Suprapubic skin (tissue), 4 donors: ENCODE results near the gene NDUFAF2. TPM values are rescaled to one million over a fixed set of nuclear protein-coding genes. Genes with fewer than 3 reads are reported as not detected.
"Not testable (repeated sequence)": the region's sequence is repeated elsewhere in the genome, so short reads cannot be mapped to it uniquely, and the experiment has no call there.

Experiments
- DNase-seq, 2 donors: peaks; one replicate each; pipeline ENCODE4 v3.0.0-alpha.2; 2019; ENCODE audit warnings: low spot score in 2 of 2
- H3K27ac ChIP-seq: fragments of 200-600 bp; sonication (generic); one replicate; pipeline ENCODE4 v1.5.1; 2019
- H3K27me3 ChIP-seq: fragments of 200-600 bp; sonication (generic); one replicate; pipeline ENCODE4 v1.5.1; 2019
- H3K36me3 ChIP-seq: fragments of 200-600 bp; sonication (generic); one replicate; pipeline ENCODE4 v1.5.1; 2019
- H3K4me1 ChIP-seq: fragments of 200-600 bp; sonication (generic); one replicate; pipeline ENCODE4 v1.5.1; 2019
- H3K4me3 ChIP-seq: fragments of 200-600 bp; sonication (generic); one replicate; pipeline ENCODE4 v1.5.1; 2019; ENCODE audit warnings: mild to moderate bottlenecking
- H3K9me3 ChIP-seq: fragments of 200-600 bp; sonication (generic); one replicate; pipeline ENCODE4 v1.5.1; 2019
- EP300 ChIP-seq: sonication (generic); formaldehyde crosslinking; IDR thresholded peaks from one replicate; pipeline ENCODE4 v1.6.1; 2017; ENCODE audit warnings: antibody characterized with exemption
- POLR2A ChIP-seq, 2 donors: fragments of 450-650 bp; IDR thresholded peaks; one replicate each; pipeline ENCODE4 v1.6.1; 2017; ENCODE audit warnings: antibody characterized with exemption in 2 of 2, mild to moderate bottlenecking in 2 of 2, moderate library complexity in 2 of 2
- POLR2AphosphoS5 ChIP-seq, 3 donors: sonication (generic); formaldehyde crosslinking; IDR thresholded peaks; one replicate each; pipeline ENCODE4 v1.6.1; 2017; ENCODE audit warnings: antibody characterized with exemption in 3 of 3
- WGBS: methylation state at CpG from one replicate; pipeline ENCODE4 v1.1.5; 2018; 5-methylcytosine and 5-hydroxymethylcytosine counted together
- total RNA-seq, 4 donors: library from RNA; depleted of rRNA; stranded (reverse); fragments of >200 nt; gene quantifications; one replicate each; pipeline ENCODE4 v1.1.0, GENCODE V29; 2016
- TF ChIP-seq, protein P1 (sequence below), 2 donors: fragments of 200-600 bp in 1 of 2; fragments of 450-650 bp in 1 of 2; sonication (generic) in 1 of 2; IDR thresholded peaks; one replicate each; pipeline ENCODE4 v1.5.1; 2016 to 2019; ENCODE audit warnings: antibody characterized with exemption in 2 of 2, mild to moderate bottlenecking in 1 of 2, moderate library complexity in 1 of 2

NDUFAF2 gene
- total RNA-seq, 4 donors from 2014 or later, result 15.6 to 20.4 (median 17.5) TPM

DNA sequence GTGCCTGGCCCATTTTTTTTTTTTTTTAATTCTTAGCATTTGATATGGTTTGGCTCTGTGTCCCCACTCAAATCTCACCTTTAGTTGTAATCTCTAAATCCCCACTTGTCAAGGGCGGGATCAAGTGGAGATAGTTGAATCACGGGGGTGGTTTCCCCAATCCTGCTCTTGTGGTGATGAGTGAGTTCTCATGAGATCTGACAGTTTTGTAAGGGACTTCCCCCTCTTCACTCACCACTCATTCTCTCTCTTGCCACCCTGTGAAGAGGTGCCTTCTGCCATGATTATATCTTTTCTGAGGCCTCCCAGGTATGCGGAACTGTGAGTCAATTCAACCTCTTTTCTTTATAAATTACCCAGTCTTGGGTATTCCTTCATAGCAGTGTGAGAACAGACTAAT is 27.2 kb downstream of the NDUFAF2 start:
- H3K9me3 ChIP-seq, result peaks cover 17% of the 10 kb centered on the region
- WGBS, result 86% methylated on average over 3 of the region's 3 CpGs
- TF ChIP-seq, protein P1, sequence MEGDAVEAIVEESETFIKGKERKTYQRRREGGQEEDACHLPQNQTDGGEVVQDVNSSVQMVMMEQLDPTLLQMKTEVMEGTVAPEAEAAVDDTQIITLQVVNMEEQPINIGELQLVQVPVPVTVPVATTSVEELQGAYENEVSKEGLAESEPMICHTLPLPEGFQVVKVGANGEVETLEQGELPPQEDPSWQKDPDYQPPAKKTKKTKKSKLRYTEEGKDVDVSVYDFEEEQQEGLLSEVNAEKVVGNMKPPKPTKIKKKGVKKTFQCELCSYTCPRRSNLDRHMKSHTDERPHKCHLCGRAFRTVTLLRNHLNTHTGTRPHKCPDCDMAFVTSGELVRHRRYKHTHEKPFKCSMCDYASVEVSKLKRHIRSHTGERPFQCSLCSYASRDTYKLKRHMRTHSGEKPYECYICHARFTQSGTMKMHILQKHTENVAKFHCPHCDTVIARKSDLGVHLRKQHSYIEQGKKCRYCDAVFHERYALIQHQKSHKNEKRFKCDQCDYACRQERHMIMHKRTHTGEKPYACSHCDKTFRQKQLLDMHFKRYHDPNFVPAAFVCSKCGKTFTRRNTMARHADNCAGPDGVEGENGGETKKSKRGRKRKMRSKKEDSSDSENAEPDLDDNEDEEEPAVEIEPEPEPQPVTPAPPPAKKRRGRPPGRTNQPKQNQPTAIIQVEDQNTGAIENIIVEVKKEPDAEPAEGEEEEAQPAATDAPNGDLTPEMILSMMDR (IDR thresholded peaks at IDR 0.05), result no peak
- no peak for TF ChIP-seq POLR2AphosphoS5 (IDR thresholded peaks at IDR 0.05)
- no peak for TF ChIP-seq EP300
- TF ChIP-seq POLR2A (IDR thresholded peaks at IDR 0.05), result no peak

GRCh38 chr5:60977956-60978737 is 33.1 kb downstream of the NDUFAF2 start:
- H3K27ac ChIP-seq, result no peak overlapping the region
- no peaks in the 10 kb centered on the region for H3K36me3 ChIP-seq
- WGBS, result 94% methylated on average over 7 of the region's 9 CpGs
- no peaks in the 10 kb centered on the region for H3K4me1 ChIP-seq
- no peak overlapping the region for H3K4me3 ChIP-seq
- no peak for DNase-seq
- no peaks in the 10 kb centered on the region for H3K27me3 ChIP-seq
- TF ChIP-seq, protein P1 (IDR thresholded peaks at IDR 0.05), result no peak
- TF ChIP-seq POLR2AphosphoS5 (IDR thresholded peaks at IDR 0.05), result no peak
- no peak for TF ChIP-seq POLR2A (IDR thresholded peaks at IDR 0.05)
- TF ChIP-seq EP300, result no peak
- H3K9me3 ChIP-seq, result no peaks in the 10 kb centered on the region

More for the DNA sequence above, 27.2 kb downstream of the NDUFAF2 start:
- no peaks in the 10 kb centered on the region for H3K36me3 ChIP-seq
- H3K4me1 ChIP-seq, result no peaks in the 10 kb centered on the region
- DNase-seq, result no peak
- H3K4me3 ChIP-seq, result no peak overlapping the region
- no peak overlapping the region for H3K27ac ChIP-seq
- H3K27me3 ChIP-seq, result no peaks in the 10 kb centered on the region

GRCh38 chr5:60978968-60979367 is 34.0 kb downstream of the NDUFAF2 start:
- TF ChIP-seq POLR2A (IDR thresholded peaks at IDR 0.05) (no peak), EP300 (no peak), POLR2AphosphoS5 (IDR thresholded peaks at IDR 0.05) (no peak)
- TF ChIP-seq, protein P1 (IDR thresholded peaks at IDR 0.05), result no peak
- WGBS, result 80% methylated on average over 1 of the region's 1 CpG
- Histone ChIP-seq H3K9me3 (no peaks in the 10 kb centered on the region), H3K36me3 (no peaks in the 10 kb centered on the region), H3K4me3 (no peak overlapping the region), H3K4me1 (no peaks in the 10 kb centered on the region), H3K27ac (no peak overlapping the region), H3K27me3 (no peaks in the 10 kb centered on the region)
- DNase-seq, result no peak

- 92% methylated on average over 2 of the region's 2 CpGs for whole genome bisulfite sequencing
- no peak overlapping the region for H3K27ac ChIP-seq
- TF ChIP-seq EP300 (no peak), POLR2AphosphoS5 (IDR thresholded peaks at IDR 0.05) (no peak), POLR2A (IDR thresholded peaks at IDR 0.05) (no peak)
- TF ChIP-seq, protein P1 (IDR thresholded peaks at IDR 0.05), result no peak
- no peaks in the 10 kb centered on the region for H3K4me1 ChIP-seq
- H3K27me3 ChIP-seq, result no peaks in the 10 kb centered on the region
- no peaks in the 10 kb centered on the region for H3K36me3 ChIP-seq
- H3K4me3 ChIP-seq, result no peak overlapping the region
- H3K9me3 ChIP-seq, result no peaks in the 10 kb centered on the region
- no peak for DNase-seq
Observed at GRCh38 chr5:60980511-60980910, 35.5 kb downstream of the NDUFAF2 start.

GRCh38 chr5:60982127-60982526 is 37.1 kb downstream of the NDUFAF2 start:
- not testable (repeated sequence) for H3K9me3 ChIP-seq, H3K4me3 ChIP-seq, H3K27ac ChIP-seq, H3K27me3 ChIP-seq, H3K36me3 ChIP-seq, H3K4me1 ChIP-seq, DNase-seq
- WGBS, result 93% methylated on average over 3 of the region's 3 CpGs
